ENCODE data around the gene KCNJ11.

Gene KCNJ11

DNA sequence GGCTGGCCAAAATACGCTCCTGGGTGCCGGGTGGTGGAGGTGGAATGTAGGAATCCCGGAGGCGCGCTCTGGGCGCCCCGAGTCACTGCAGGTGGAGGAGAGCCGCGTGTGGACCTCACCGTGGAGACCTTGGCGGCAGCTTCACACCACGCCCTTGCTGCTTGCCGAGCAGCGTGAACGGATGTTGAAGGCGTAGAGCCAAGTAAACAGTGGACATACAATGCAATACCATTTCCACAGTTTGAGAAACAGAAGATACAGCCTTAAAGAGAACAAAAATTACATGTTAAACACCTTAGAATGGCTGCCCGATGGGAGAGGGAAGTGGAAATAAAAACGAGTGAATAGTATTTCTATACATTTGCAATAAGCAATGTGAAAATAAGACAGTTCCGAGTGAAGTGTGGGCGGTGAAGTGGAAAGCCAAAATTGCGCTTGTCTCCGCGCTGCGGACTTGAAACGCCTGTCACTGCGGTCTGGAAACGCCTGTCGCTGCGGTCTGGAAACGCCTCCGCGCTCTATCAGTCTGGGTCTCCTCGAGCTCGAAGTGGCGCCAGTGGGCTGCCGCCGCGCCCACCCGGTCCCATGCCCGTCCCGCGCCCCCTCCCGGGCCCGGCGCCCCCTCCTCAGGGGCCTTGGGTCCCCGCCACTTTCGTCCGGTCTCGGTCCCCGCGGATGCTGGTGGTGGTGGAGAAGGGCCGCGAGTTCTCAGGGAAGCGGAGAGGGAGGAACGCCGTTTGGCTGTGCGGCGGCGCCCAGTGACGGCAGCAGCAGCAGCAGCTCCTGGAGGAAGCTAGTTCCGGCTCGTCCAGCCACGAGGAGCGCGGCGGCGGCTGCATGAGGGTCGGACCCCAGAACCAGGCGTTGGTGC lies 35.3 kb downstream of the KCNJ11 start:
- peak; percentile 87 for DNase-seq

DNA sequence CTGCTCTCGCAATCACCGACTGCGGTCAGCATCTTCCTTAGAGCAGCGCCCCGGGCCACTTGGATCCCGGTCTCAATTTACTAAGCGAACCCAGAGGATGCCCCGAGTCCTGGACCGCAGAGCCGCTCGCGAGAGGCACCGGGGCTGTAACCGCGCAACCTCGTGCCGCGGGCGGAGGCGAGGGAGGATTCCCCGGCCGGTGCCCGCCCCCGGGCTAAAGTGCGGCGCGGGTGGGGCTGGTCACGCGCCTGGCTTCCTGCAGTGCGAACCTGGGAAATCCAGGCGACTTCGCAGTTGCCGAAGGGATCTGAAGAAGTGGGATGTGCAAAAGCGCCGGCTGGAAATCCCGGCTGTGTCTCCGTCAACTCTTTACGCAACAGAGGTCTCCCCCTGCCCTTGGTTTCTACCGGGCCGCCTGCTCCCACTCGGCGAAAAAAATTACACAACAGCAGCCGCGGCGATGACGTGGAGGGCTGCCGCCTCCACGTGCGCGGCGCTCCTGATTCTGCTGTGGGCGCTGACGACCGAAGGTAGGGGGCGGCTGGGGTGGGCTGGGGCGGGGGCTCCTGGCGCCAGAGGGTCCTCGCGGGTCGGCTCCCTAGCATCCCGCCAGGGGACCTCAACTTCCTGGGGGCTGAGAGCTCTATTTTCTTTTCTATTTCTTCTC lies 36.8 kb downstream of the KCNJ11 start, which contains the start of gene NCR3LG1:
Gene NCR3LG1 (plus strand): TSS at position 291 of the 667 bp plus-strand sequence. CDS start 170 bp downstream, at position 461.
- peak; percentile 67 for DNase-seq

DNA sequence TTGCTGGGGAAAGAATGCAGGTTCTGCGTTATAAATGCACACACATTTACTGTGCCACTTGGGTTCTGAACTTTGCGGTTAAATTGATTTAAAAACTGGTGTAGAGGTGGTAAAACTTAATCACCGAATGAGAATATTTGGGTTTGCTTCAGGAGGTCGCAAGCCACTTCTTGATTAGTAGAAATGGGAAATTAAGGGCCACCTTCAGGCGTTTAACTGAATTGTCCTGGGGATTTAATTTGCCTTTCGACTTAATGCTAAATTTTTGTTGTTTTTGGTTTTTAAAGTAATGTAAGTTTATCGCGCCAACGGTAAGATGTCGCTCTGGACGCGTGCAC lies 37.3 kb downstream of the KCNJ11 start:
- no peak for DNase-seq

DNA sequence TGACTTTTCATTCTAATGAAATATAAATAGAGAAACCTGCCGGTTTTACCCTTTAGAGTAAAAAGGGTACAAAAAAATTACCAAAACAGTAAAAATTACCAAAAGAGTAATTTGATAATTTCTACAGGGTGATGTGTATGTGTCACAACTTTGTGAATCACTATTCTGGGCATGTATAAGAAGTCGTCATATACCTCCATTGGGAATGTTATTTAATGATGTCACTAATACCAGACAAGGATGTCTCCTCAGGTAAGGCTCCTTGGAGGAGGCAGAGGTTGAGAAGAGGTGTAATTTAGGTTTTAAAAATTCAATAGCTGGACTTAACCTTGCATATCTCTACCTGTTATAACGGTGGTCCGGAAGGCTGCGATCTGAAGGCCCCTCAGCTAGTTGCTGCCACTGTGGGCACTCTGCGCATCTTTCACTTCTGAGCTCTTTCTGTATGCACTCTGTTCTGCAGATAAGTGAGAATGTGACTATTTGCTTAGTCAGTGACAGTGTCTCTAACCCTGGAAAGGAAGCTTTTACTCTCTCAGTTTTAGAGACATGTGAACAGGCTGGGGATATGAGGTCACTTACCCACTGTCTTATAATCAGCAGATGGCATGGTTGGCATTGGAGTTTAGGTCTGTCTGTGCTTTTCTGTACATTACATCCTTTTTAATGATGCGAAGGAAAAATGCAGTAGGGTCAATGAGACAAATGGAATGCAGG lies 37.8 kb downstream of the KCNJ11 start:
- DNase-seq = no peak

DNA sequence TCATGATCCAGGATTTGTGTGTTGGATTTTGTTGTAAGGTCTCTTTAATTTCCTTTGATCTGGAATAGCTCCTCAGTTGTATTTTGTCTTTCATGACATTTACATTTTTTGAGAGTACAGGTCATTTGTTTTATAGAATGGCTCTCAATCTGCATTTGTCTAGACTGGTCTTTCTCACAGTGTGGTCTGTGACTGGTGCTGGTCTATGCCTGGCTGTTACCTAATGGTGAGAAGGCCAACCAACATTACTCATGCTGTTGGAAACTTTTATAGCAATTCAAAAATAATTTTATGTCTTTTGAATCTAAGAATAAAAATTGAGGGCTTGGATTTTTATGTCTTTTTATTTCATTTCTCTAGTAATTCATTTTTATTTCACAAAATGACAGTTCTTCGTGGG lies 40.8 kb downstream of the KCNJ11 start:
- DNase-seq = no peak

DNA sequence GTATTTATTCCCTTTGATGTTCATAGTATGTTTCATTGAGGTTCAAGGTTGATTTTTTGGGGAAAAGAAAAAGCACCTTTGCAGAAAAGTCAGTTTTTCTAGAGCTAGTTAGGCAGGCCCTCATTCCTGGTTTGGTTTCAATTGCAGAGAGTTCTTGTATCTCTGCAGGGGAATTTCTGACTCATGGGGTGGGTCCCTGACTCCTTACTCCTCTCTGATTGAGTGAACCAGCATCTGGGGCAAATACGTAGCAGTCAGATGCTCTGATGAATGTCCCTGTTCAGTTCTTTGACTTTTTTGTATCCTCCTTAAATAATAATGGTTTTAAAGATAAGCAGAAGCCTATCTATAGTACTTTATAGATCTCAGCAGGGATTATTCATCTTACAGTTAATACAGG lies 44.6 kb downstream of the KCNJ11 start:
- DNase-seq = no peak

DNA sequence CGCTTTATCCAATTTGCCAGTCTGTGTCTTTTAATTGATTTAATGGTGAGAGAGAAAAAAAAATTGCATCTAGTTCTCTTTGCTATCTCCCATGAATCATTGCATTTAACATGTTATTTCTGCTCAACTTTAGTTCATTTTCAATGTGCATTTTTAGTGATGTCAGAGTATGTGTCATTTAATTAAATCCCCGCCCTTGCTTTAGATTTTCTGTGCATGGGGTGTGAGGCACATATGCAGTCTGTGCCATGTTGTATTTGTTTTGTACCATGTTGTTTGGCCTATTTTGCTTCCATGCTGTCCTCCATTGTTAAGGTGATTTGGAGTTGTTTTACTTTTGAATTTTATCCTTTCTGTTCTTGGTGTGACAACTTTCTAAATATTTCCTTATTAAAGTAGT lies 45.2 kb downstream of the KCNJ11 start:
- DNase-seq = no peak
